Muscle layer of duodenum (tissue), 2 donors: Measurements from ENCODE around the gene DNPEP.

Source experiments
- H3K27ac ChIP-seq: one replicate; pipeline ENCODE4 v1.7.0; 2013; ENCODE audit warnings: mild to moderate bottlenecking, low read length
- H3K27me3 ChIP-seq: one replicate; pipeline ENCODE4 v1.7.0; 2013; ENCODE audit warnings: low read depth, mild to moderate bottlenecking, control low read depth, low read length
- H3K36me3 ChIP-seq, 2 donors: one replicate each; pipeline ENCODE4 v1.7.0; 2013; ENCODE audit warnings: low read length in 2 of 2, control low read depth in 1 of 2, mild to moderate bottlenecking in 1 of 2; ENCODE audit not compliant: insufficient read depth in 2 of 2, control insufficient read depth in 1 of 2
- H3K4me1 ChIP-seq, 2 donors: one replicate each; pipeline ENCODE4 v1.7.0; 2013; ENCODE audit warnings: low read length in 2 of 2, mild to moderate bottlenecking in 2 of 2, control low read depth in 1 of 2, moderate library complexity in 1 of 2; ENCODE audit not compliant: insufficient read depth in 2 of 2, control insufficient read depth in 1 of 2
- H3K4me3 ChIP-seq, 2 donors: one replicate each; pipeline ENCODE4 v1.7.0; 2013; ENCODE audit warnings: low read length in 2 of 2, low read depth in 1 of 2, mild to moderate bottlenecking in 1 of 2
- H3K9me3 ChIP-seq, 2 donors: one replicate each; pipeline ENCODE4 v1.7.0; 2013; ENCODE audit warnings: low read length in 2 of 2, control low read depth in 1 of 2, mild to moderate bottlenecking in 1 of 2; ENCODE audit not compliant: control insufficient read depth in 1 of 2
- donor health status: healthy.

The DNPEP gene

GRCh38 chr2:219350710-219351221 lies 36.9 kb downstream of the DNPEP start:
- no peaks in the 10 kb centered on the region for H3K27me3 ChIP-seq
- no peak overlapping the region for H3K27ac ChIP-seq
- no peaks in the 10 kb centered on the region for H3K9me3 ChIP-seq
- H3K4me1 ChIP-seq = no peaks in the 10 kb centered on the region
- H3K36me3 ChIP-seq = no peaks in the 10 kb centered on the region
- no peak overlapping the region for H3K4me3 ChIP-seq

- Histone ChIP-seq H3K27ac (no peak overlapping the region), H3K9me3 (no peaks in the 10 kb centered on the region), H3K27me3 (no peaks in the 10 kb centered on the region), H3K4me3 (no peak overlapping the region), H3K36me3 (no peaks in the 10 kb centered on the region), H3K4me1 (no peaks in the 10 kb centered on the region)
Observed at GRCh38 chr2:219350215-219350614, 37.5 kb downstream of the DNPEP start.

GRCh38 chr2:219344751-219345430 lies 42.8 kb downstream of the DNPEP start:
- Histone ChIP-seq H3K27me3 (no peaks in the 10 kb centered on the region), H3K4me3 (no peak overlapping the region), H3K27ac (no peak overlapping the region), H3K36me3 (no peaks in the 10 kb centered on the region), H3K4me1 (no peaks in the 10 kb centered on the region), H3K9me3 (no peaks in the 10 kb centered on the region)

GRCh38 chr2:219335373-219335786 lies 52.3 kb downstream of the DNPEP start:
- Histone ChIP-seq H3K9me3 (peaks cover 0 to 4% of the 10 kb centered on the region in 2 donors), H3K4me1 (no peaks in the 10 kb centered on the region), H3K36me3 (no peaks in the 10 kb centered on the region), H3K27me3 (peaks cover 11% of the 10 kb centered on the region), H3K4me3 (no peak overlapping the region), H3K27ac (no peak overlapping the region)

GRCh38 chr2:219334076-219334475 lies 53.6 kb downstream of the DNPEP start:
- no peaks in the 10 kb centered on the region for H3K36me3 ChIP-seq
- H3K9me3 ChIP-seq = peaks cover 0 to 4% of the 10 kb centered on the region in 2 donors
- H3K4me3 ChIP-seq = no peak overlapping the region
- H3K4me1 ChIP-seq = no peaks in the 10 kb centered on the region
- H3K27ac ChIP-seq = no peak overlapping the region
- H3K27me3 ChIP-seq = peaks cover 11% of the 10 kb centered on the region

- peaks cover 0 to 4% of the 10 kb centered on the region in 2 donors for H3K9me3 ChIP-seq
- H3K27me3 ChIP-seq = peaks cover 11% of the 10 kb centered on the region
Observed at GRCh38 chr2:219332542-219332941, 55.2 kb downstream of the DNPEP start, which contains the start of gene RESP18. Gene RESP18, minus strand, starts transcription at chr2:219332744.

GRCh38 chr2:219331560-219332213 lies 56.0 kb downstream of the DNPEP start:
- Histone ChIP-seq H3K27me3 (peaks cover 11% of the 10 kb centered on the region), H3K9me3 (peaks cover 0 to 4% of the 10 kb centered on the region in 2 donors), H3K27ac (no peak overlapping the region), H3K4me1 (no peaks in the 10 kb centered on the region), H3K4me3 (no peak overlapping the region), H3K36me3 (no peaks in the 10 kb centered on the region)

More at GRCh38 chr2:219332542-219332941, 55.2 kb downstream of the DNPEP start, which contains the start of gene RESP18:
- Histone ChIP-seq H3K4me3 (no peak within 1 kb of the TSS), H3K36me3 (no peaks in the 10 kb centered on the region), H3K27ac (no peak within 1 kb of the TSS), H3K4me1 (no peaks in the 10 kb centered on the region)

GRCh38 chr2:219327719-219328118 lies 60.0 kb downstream of the DNPEP start:
- peaks cover 11% of the 10 kb centered on the region for H3K27me3 ChIP-seq
- H3K4me3 ChIP-seq = no peak overlapping the region
- no peaks in the 10 kb centered on the region for H3K4me1 ChIP-seq
- no peak overlapping the region for H3K27ac ChIP-seq
- H3K36me3 ChIP-seq = no peaks in the 10 kb centered on the region
- no peaks in the 10 kb centered on the region for H3K9me3 ChIP-seq

GRCh38 chr2:219325657-219326315 lies 61.9 kb downstream of the DNPEP start:
- Histone ChIP-seq H3K36me3 (no peaks in the 10 kb centered on the region), H3K4me3 (no peak overlapping the region), H3K27me3 (no peaks in the 10 kb centered on the region), H3K27ac (no peak overlapping the region), H3K4me1 (no peaks in the 10 kb centered on the region), H3K9me3 (no peaks in the 10 kb centered on the region)

- Histone ChIP-seq H3K36me3 (no peaks in the 10 kb centered on the region), H3K27me3 (no peaks in the 10 kb centered on the region), H3K4me1 (no peaks in the 10 kb centered on the region), H3K9me3 (no peaks in the 10 kb centered on the region), H3K27ac (no peak overlapping the region), H3K4me3 (no peak overlapping the region)
Observed at GRCh38 chr2:219325136-219325535, 62.6 kb downstream of the DNPEP start.

GRCh38 chr2:219323434-219323833 lies 64.3 kb downstream of the DNPEP start:
- no peaks in the 10 kb centered on the region for H3K4me1 ChIP-seq
- no peaks in the 10 kb centered on the region for H3K36me3 ChIP-seq
- H3K9me3 ChIP-seq = no peaks in the 10 kb centered on the region
- H3K27ac ChIP-seq = no peak overlapping the region
- H3K4me3 ChIP-seq = no peak overlapping the region
- no peaks in the 10 kb centered on the region for H3K27me3 ChIP-seq
